HG03196 (cell line): ENCODE measurements around the gene NATD1.

ENCODE experiments used
- ATAC-seq: cut with Tn5 transposase; IDR thresholded peaks from one replicate; pipeline ENCODE4 v1.9.1; 2021; ENCODE audit not compliant: unreplicated experiment

The NATD1 gene

GRCh38 chr17:21252796-21253645 lies at the start of gene NATD1:
Gene NATD1 (minus strand): TSS chr17:21253410. CDS start chr17:21253264, 146 bp downstream.
- peak; percentile 63 for ATAC-seq

- ATAC-seq: no peak
These were observed 48.7 kb upstream of the NATD1 start for GRCh38 chr17:21301593-21302550.

GRCh38 chr17:21300601-21301571 lies 47.7 kb upstream of the NATD1 start:
- ATAC-seq: no peak

GRCh38 chr17:21299981-21300600 lies 46.9 kb upstream of the NATD1 start:
- ATAC-seq: no peak

- no peak for ATAC-seq
These were observed 45.8 kb upstream of the NATD1 start for GRCh38 chr17:21298983-21299519.

- no peak for ATAC-seq
These were observed 45.1 kb upstream of the NATD1 start for GRCh38 chr17:21298056-21298982.

- no peak for ATAC-seq
These were observed 44.4 kb upstream of the NATD1 start for GRCh38 chr17:21297597-21297996.

GRCh38 chr17:21297026-21297520 lies 43.9 kb upstream of the NATD1 start:
- ATAC-seq: no peak

GRCh38 chr17:21296097-21297025 lies 43.2 kb upstream of the NATD1 start:
- ATAC-seq: no peak

GRCh38 chr17:21295036-21295952 lies 42.1 kb upstream of the NATD1 start:
- ATAC-seq: no peak

GRCh38 chr17:21294321-21295035 lies 41.3 kb upstream of the NATD1 start:
- no peak for ATAC-seq

- ATAC-seq: no peak
These were observed 40.6 kb upstream of the NATD1 start for GRCh38 chr17:21293831-21294210.

GRCh38 chr17:21292867-21293830 lies 39.9 kb upstream of the NATD1 start:
- no peak for ATAC-seq

GRCh38 chr17:21291862-21292261 lies 38.7 kb upstream of the NATD1 start:
- no peak for ATAC-seq

- no peak for ATAC-seq
These were observed 38.1 kb upstream of the NATD1 start for GRCh38 chr17:21291357-21291756.
